A549 (cell line): ENCODE results near the gene MLLT10. TPM values are rescaled to one million over a fixed set of nuclear protein-coding genes. Genes with fewer than 3 reads are reported as not detected.
"Not testable (repeated sequence)": the region's sequence is repeated elsewhere in the genome, so short reads cannot be mapped to it uniquely, and the experiment has no call there.

Source experiments
- ATAC-seq, 2 experiments: fragments of 200-7000 bp in 1 of 2; fragments of >200 bp in 1 of 2; cut with Nextera tagmentation in 1 of 2; cut with Tn5 transposase in 1 of 2; 3 replicates each; pipeline versions ENCODE4 v1.8.0 to v1.9.1; 2018 to 2020; ENCODE audit warnings: mild to moderate bottlenecking in 1 of 2, moderate library complexity in 1 of 2
- CTCF ChIA-PET: fragments of 300-600 bp; sonication (Branson Sonifier 250); formaldehyde crosslinking; extraction: SDS; loops from one replicate; lab custom pipeline; 2021; ENCODE audit warnings: antibody characterized with exemption, inconsistent platforms; lab: Yijun Ruan, JAX
- POLR2A ChIA-PET: fragments of 350-600 bp; formaldehyde crosslinking; extraction: SDS; loops from one replicate; lab custom pipeline; 2021; ENCODE audit warnings: antibody characterized with exemption, inconsistent platforms; lab: Yijun Ruan, JAX
- DNase-seq, 2 experiments: peaks; one replicate each; pipeline versions ENCODE4 v3.0.0 to v3.0.0-alpha.2; 2011 to 2016; ENCODE audit warnings: low read depth in 1 of 2, low spot score in 1 of 2
- FAIRE-seq: peaks from 2 replicates; lab custom pipeline; 2011; peaks lifted over from hg19 to GRCh38; lab: Jason Lieb, UNC
- H3K27ac ChIP-seq, 2 experiments: fragments of >200 bp; sonication (Bioruptor Twin); formaldehyde crosslinking; 3 replicates each; pipeline ENCODE4 v1.5.1; 2016 to 2017
- H3K4me1 ChIP-seq: fragments of >200 bp; sonication (Bioruptor Twin); formaldehyde crosslinking; 3 replicates; pipeline ENCODE4 v1.6.1; 2016
- H3K4me2 ChIP-seq: fragments of >200 bp; sonication (Bioruptor Twin); formaldehyde crosslinking; 3 replicates; pipeline ENCODE4 v1.6.1; 2016
- H3K4me3 ChIP-seq: fragments of >200 bp; sonication (Bioruptor Twin); formaldehyde crosslinking; 3 replicates; pipeline ENCODE4 v1.5.1; 2016
- H3K9me3 ChIP-seq: fragments of >200 bp; sonication (Bioruptor Twin); formaldehyde crosslinking; 3 replicates; pipeline ENCODE4 v1.6.1; 2016
- BHLHE40 ChIP-seq: IDR thresholded peaks from 2 replicates; pipeline ENCODE4 v1.6.1; 2012; ENCODE audit warnings: low read depth, low read length, inconsistent platforms
- CBX2 ChIP-seq: fragments of 200-600 bp; sonication (generic); IDR thresholded peaks from 2 replicates; pipeline ENCODE4 v1.6.1; 2016; ENCODE audit warnings: low read depth, mild to moderate bottlenecking, borderline replicate concordance
- CTCF ChIP-seq: fragments of >200 bp; sonication (Bioruptor Twin); formaldehyde crosslinking; IDR thresholded peaks from 3 replicates; pipeline ENCODE4 v1.5.1; 2016
- EHF ChIP-seq: fragments of 250-450 bp; sonication (Bioruptor Pico); IDR thresholded peaks from 2 replicates; pipeline ENCODE4 v1.5.0; 2020; ENCODE audit warnings: mild to moderate bottlenecking
- EP300 ChIP-seq, 2 experiments: fragments of >200 bp; sonication (Bioruptor Twin); formaldehyde crosslinking; IDR thresholded peaks; 2 replicates in 1 of 2; 3 replicates in 1 of 2; pipeline ENCODE4 v1.6.1; 2016 to 2017
- FOSL2 ChIP-seq, 2 experiments: fragments of 450-650 bp in 1 of 2; fragments of >200 bp in 1 of 2; sonication (Bioruptor Twin) in 1 of 2; formaldehyde crosslinking; IDR thresholded peaks; 2 replicates each; pipeline versions ENCODE4 v1.5.0 to v1.6.1; 2016 to 2020; ENCODE audit warnings: mild to moderate bottlenecking in 1 of 2, moderate library complexity in 1 of 2
- HDAC2 ChIP-seq: fragments of 200-600 bp; sonication (generic); IDR thresholded peaks from 2 replicates; pipeline ENCODE4 v1.6.1; 2016
- KDM5A ChIP-seq: fragments of 200-600 bp; sonication (generic); IDR thresholded peaks from 2 replicates; pipeline ENCODE4 v1.6.1; 2016; ENCODE audit warnings: antibody characterized with exemption, mild to moderate bottlenecking
- MAFK ChIP-seq: fragments of 450-650 bp; IDR thresholded peaks from 2 replicates; pipeline ENCODE4 v1.6.1; 2014; ENCODE audit not compliant: partially characterized antibody
- MYC ChIP-seq: IDR thresholded peaks from 2 replicates; pipeline ENCODE4 v1.6.1; 2012; ENCODE audit warnings: mild to moderate bottlenecking, inconsistent platforms, low read length, improper control_type of control experiment, borderline replicate concordance
- NPAS2 ChIP-seq: fragments of 250-450 bp; sonication (Bioruptor Pico); IDR thresholded peaks from 2 replicates; pipeline ENCODE4 v1.8.0; 2022; ENCODE audit warnings: mild to moderate bottlenecking, moderate library complexity, borderline replicate concordance
- PHF8 ChIP-seq: fragments of 200-600 bp; sonication (generic); IDR thresholded peaks from 2 replicates; pipeline ENCODE4 v1.6.1; 2016; ENCODE audit warnings: low read depth, mild to moderate bottlenecking, antibody characterized with exemption, moderate library complexity, borderline replicate concordance
- POLR2AphosphoS2 ChIP-seq: conservative IDR thresholded peaks from 2 replicates; pipeline ENCODE4 v1.6.1; 2012; ENCODE audit warnings: low read length, improper control_type of control experiment, inconsistent platforms
- RAD21 ChIP-seq, 2 experiments: fragments of >200 bp in 1 of 2; sonication (Bioruptor Twin) in 1 of 2; formaldehyde crosslinking in 1 of 2; IDR thresholded peaks in 1 of 2; conservative IDR thresholded peaks in 1 of 2; 2 replicates in 1 of 2; 3 replicates in 1 of 2; pipeline ENCODE4 v1.6.1; 2012 to 2018; ENCODE audit warnings: inconsistent platforms in 1 of 2
- RCOR1 ChIP-seq: fragments of 150-350 bp; IDR thresholded peaks from 2 replicates; pipeline ENCODE4 v1.6.1; 2014; ENCODE audit warnings: antibody characterized with exemption, low read length, low read depth
- REST ChIP-seq: fragments of 200-600 bp; sonication (generic); IDR thresholded peaks from 2 replicates; pipeline ENCODE4 v1.6.1; 2016; ENCODE audit warnings: antibody characterized with exemption, mild to moderate bottlenecking, moderate library complexity
- USF2 ChIP-seq: fragments of 450-650 bp; IDR thresholded peaks from 2 replicates; pipeline ENCODE4 v1.6.1; 2014; ENCODE audit warnings: antibody characterized with exemption
- ZFP36 ChIP-seq: fragments of 450-650 bp; IDR thresholded peaks from 2 replicates; pipeline ENCODE4 v1.6.1; 2014; ENCODE audit warnings: borderline replicate concordance; ENCODE audit not compliant: partially characterized antibody
- WGBS: methylation state at CpG from one replicate; pipeline ENCODE4 v1.1.6; 2017; ENCODE audit errors: missing lambda C conversion rate; 5-methylcytosine and 5-hydroxymethylcytosine counted together
- polyA plus RNA-seq, 4 experiments: library from polyadenylated mRNA; depleted of rRNA in 3 of 4; stranded (reverse); fragments of >200 nt; fragmentation: RNase III in 1 of 4; extraction: RNeasy Plus Mini Kit Qiagen cat#74134 plus additional on column Dnase treatment in 1 of 4; gene quantifications; 2 replicates in 3 of 4; 3 replicates in 1 of 4; pipeline ENCODE4 v1.2.3, GENCODE V29; 2011 to 2017

MLLT10 gene
- polyA plus RNA-seq, 2 of the 4 experiments (the other 2 are of a cell fraction): 41.7 to 54.1 TPM

- POLR2A ChIA-PET: interaction anchor here (0.6 kb wide), 1 partner anchor 171 kb away, joined by 4 read pairs; no protein-coding TSS in a partner anchor
- DNase-seq: no peak
- TF ChIP-seq MAFK (peak; percentile 48), HDAC2 (no peak)
- no peak overlapping the region for H3K4me3 ChIP-seq
- H3K4me1 ChIP-seq: peaks cover 6% of the 10 kb centered on the region; the same call in 1 of the 3 replicates
- H3K4me2 ChIP-seq: no peak overlapping the region
- FAIRE-seq: no peak
- ATAC-seq: no peak
- H3K9me3 ChIP-seq: no peaks in the 10 kb centered on the region
- CTCF ChIA-PET: interaction anchor here (1.1 kb wide), 1 partner anchor 10 kb away, joined by 3 read pairs; no protein-coding TSS in a partner anchor
- H3K27ac ChIP-seq: no peak overlapping the region
Observed at GRCh38 chr10:21587391-21587790, 53.4 kb downstream of the MLLT10 start.

DNA sequence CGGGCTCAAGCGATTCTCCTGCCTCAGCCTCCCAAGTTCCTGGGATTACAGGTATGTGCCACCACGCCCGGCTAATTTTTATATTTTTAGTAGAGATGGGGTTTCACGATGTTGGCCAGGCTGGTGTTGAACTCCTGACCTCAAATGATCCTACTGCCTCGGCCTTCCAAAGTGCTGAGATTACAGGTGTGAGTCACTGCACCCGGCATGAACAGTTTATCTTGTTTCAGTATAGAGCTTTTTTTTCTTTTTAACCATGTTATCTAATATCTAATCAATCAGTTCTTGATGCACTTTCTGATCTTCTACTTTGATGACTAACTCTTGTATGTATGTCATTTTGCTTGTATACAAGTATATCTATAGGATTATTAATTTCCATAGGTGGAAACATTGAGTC is 54.1 kb downstream of the MLLT10 start:
- DNase-seq; POLR2A ChIA-PET; H3K4me1 ChIP-seq; H3K9me3 ChIP-seq; H3K4me2 ChIP-seq; H3K27ac ChIP-seq; ATAC-seq; H3K4me3 ChIP-seq; TF ChIP-seq FOSL2 (IDR thresholded peaks at IDR 0.05): not testable (repeated sequence)
- TF ChIP-seq FOSL2 (CRISPR knock-in tag; IDR thresholded peaks at IDR 0.05): peak; percentile 11; the same call in 1 of the 2 replicates
- CTCF ChIA-PET: interaction anchor here (0.8 to 1.1 kb wide), 3 partner anchors 11 to 144 kb away, joined by 3 read pairs; no protein-coding TSS in a partner anchor
- WGBS: 70% methylated on average over 7 of the region's 7 CpGs
- FAIRE-seq: peak; percentile 7

- ChIA-PET CTCF (no interaction called here), POLR2A (no interaction called here)
- FAIRE-seq (no peak), DNase-seq (no peak), ATAC-seq (no peak)
- WGBS: 90% methylated on average over 5 of the region's 5 CpGs
- TF ChIP-seq RCOR1: no peak
- no peak for TF ChIP-seq RAD21 (conservative IDR thresholded peaks at IDR 0.05 in 1 of 2, IDR thresholded peaks at IDR 0.05 in 1 of 2)
- TF ChIP-seq PHF8: no peak
- no peak for TF ChIP-seq USF2
- no peak for TF ChIP-seq REST
- TF ChIP-seq KDM5A: no peak
- no peak for TF ChIP-seq BHLHE40
- TF ChIP-seq CTCF: no peak
- no peak for TF ChIP-seq EHF (CRISPR knock-in tag)
- TF ChIP-seq ZFP36: no peak
- TF ChIP-seq CBX2: no peak
- TF ChIP-seq EP300 (IDR thresholded peaks at IDR 0.05): no peak
- no peak for TF ChIP-seq HDAC2
- no peak for TF ChIP-seq POLR2AphosphoS2
- no peak for TF ChIP-seq MYC
- no peak for TF ChIP-seq NPAS2 (CRISPR knock-in tag)
- 0 out of 3 replicates have a peak, but pooled peaks cover 3% of the 10 kb centered on the region for H3K4me1 ChIP-seq
- no peak overlapping the region for H3K4me3 ChIP-seq
- no peak overlapping the region for H3K27ac ChIP-seq
- H3K4me2 ChIP-seq: no peak overlapping the region
- no peaks in the 10 kb centered on the region for H3K9me3 ChIP-seq
Observed at GRCh38 chr10:21593986-21594385, 60.0 kb downstream of the MLLT10 start.
